Measurements from ENCODE around the gene KRTAP10-3.

The KRTAP10-3 gene

DNA sequence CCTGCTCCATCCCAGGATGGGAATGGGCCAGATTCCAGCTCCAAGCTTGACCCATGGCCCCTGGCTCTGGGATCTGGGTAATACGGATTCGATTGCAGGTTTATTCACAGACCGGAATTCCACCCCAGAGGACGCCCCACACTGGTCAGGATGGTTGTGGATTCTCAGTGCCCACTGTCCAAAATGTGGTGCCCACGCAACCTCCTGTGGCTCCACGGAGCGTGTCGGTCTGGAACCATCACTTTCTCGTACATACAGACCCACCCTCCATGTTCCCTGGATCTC is 50.2 kb downstream of the KRTAP10-3 start:
- DNase-seq (ENCODE audit: low read depth): no peak
- no peak overlapping the region for H3K4me3 ChIP-seq (ENCODE audit: low read depth, low read length)
- TF ChIP-seq, protein P1, sequence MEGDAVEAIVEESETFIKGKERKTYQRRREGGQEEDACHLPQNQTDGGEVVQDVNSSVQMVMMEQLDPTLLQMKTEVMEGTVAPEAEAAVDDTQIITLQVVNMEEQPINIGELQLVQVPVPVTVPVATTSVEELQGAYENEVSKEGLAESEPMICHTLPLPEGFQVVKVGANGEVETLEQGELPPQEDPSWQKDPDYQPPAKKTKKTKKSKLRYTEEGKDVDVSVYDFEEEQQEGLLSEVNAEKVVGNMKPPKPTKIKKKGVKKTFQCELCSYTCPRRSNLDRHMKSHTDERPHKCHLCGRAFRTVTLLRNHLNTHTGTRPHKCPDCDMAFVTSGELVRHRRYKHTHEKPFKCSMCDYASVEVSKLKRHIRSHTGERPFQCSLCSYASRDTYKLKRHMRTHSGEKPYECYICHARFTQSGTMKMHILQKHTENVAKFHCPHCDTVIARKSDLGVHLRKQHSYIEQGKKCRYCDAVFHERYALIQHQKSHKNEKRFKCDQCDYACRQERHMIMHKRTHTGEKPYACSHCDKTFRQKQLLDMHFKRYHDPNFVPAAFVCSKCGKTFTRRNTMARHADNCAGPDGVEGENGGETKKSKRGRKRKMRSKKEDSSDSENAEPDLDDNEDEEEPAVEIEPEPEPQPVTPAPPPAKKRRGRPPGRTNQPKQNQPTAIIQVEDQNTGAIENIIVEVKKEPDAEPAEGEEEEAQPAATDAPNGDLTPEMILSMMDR (IDR thresholded peaks at IDR 0.05; ENCODE audit: low read depth, low read length, missing control alignments): no peak

Measured in GM12864 (cell line).